A172 (cell line): Measurements from ENCODE around the gene SNRPD3. TPM values are rescaled to one million over a fixed set of nuclear protein-coding genes. Genes with fewer than 3 reads are reported as not detected.
"Not testable (repeated sequence)": the region's sequence is repeated elsewhere in the genome, so short reads cannot be mapped to it uniquely, and the experiment has no call there.

Source experiments
- DNase-seq: peaks from one replicate; pipeline ENCODE4 v3.0.0-alpha.2; 2015; ENCODE audit warnings: low spot score
- total RNA-seq: library from RNA; depleted of rRNA; stranded (reverse); fragments of >200 nt; shearing (Covaris generic); gene quantifications from 2 replicates; pipeline ENCODE4 v1.2.3, GENCODE V29; 2014; rRNA removed

The SNRPD3 gene
- total RNA-seq, 1 experiment from 2014 or later, result 187 TPM

DNA sequence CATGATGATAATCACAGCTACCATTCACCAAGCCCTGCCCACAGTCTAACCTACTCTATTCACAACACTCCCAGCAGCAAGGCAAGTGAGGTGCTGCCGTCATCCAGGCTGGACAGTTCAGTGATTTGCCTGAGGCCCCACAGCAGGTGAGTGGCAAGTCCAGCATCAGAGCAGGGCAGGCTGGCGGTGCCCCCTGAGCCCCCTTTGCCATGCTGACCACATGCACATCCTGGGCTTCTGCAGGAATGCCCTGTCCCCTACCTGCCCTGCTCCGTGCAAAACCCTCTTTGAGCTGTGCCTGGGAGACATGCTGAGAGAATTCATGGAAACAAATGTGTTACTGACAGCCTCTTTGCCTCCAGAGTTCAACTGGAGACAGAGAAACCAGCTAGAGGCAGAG lies 54.1 kb downstream of the SNRPD3 start:
- not testable (repeated sequence) for DNase-seq

DNA sequence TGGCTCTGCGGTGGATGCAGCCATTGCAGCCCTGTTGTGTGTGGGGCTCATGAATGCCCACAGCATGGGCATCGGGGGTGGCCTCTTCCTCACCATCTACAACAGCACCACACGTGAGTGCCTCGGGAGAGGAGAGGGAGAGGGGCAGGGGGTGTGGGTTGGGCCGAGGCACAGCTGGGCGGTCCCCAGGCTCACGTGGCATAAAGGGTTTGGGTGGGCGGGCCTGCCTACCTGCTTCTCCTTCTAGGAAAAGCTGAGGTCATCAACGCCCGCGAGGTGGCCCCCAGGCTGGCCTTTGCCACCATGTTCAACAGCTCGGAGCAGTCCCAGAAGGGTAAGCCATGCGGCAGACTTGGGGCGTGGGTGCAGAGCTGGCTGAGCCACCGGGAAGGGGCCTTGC lies 59.0 kb downstream of the SNRPD3 start:
- not testable (repeated sequence) for DNase-seq

DNA sequence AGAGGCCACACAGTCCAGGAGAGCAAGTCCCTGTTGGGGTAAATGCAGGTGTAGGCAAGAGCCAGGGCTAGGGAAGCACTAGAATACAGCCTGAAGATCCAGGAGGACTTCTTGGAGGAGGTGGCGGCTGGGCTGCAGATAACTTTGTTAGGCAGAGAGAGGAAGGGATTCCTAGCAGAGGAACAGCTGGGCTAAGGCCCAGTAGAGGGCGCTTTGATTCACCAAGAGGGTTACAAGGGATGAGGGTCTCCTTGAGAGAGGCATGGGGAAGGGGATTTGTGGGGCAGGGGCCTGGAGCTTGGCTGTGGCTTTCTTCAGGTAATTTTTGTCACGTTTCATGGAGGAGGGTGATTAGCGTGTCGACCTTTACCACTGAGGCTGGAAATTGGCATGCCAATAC lies 65.4 kb downstream of the SNRPD3 start:
- DNase-seq, result not testable (repeated sequence)

DNA sequence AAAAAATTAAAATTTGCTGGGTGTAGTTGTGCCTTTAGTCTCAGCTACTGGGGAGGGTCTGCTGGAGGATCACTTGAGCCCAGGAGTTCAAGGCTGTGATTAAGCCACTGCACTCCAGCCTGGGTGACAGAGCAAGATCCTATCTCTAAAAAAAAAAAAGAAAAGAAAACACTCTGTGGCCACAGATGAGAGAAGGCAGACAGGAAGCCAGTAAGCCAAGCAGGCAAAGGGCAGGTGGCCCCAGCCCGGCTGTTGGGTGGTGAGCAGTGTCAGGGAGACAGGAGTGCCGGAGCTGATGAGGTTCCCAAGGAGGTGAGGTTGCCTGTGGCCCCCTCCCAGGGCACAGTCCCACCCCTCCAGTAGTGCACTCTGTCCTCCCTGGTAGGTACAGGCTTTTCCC lies 66.8 kb downstream of the SNRPD3 start:
- DNase-seq, result not testable (repeated sequence)

Other genes starting within 250 kb of the SNRPD3 start
- 0.52 and 5.1 TPM in 2 replicates for gene ADORA2A, start 128.4 kb upstream of the SNRPD3 start, total RNA-seq
- gene UPB1, start 60.7 kb upstream of the SNRPD3 start, total RNA-seq, result not detected in 2 replicates
- 58.3 and 73.8 TPM in 2 replicates for gene GUCD1, start 861 bp upstream of the SNRPD3 start, total RNA-seq
- 1.4 and 5.0 TPM in 2 replicates for gene LRRC75B, start 37.1 kb downstream of the SNRPD3 start, total RNA-seq
- 30.0 and 43.8 TPM in 2 replicates for gene GGT1, start 47.2 kb downstream of the SNRPD3 start, total RNA-seq
- not detected in 2 replicates for gene PIWIL3, start 218.7 kb downstream of the SNRPD3 start, total RNA-seq